GM21723 (cell line): ENCODE data around the gene RNASE9.
"Not testable (repeated sequence)": the region's sequence is repeated elsewhere in the genome, so short reads cannot be mapped to it uniquely, and the experiment has no call there.

Experiments
- ATAC-seq: cut with Tn5 transposase; IDR thresholded peaks from one replicate; pipeline ENCODE4 v1.9.1; 2021; ENCODE audit warnings: mild to moderate bottlenecking, moderate library complexity; ENCODE audit not compliant: unreplicated experiment

Gene RNASE9

DNA sequence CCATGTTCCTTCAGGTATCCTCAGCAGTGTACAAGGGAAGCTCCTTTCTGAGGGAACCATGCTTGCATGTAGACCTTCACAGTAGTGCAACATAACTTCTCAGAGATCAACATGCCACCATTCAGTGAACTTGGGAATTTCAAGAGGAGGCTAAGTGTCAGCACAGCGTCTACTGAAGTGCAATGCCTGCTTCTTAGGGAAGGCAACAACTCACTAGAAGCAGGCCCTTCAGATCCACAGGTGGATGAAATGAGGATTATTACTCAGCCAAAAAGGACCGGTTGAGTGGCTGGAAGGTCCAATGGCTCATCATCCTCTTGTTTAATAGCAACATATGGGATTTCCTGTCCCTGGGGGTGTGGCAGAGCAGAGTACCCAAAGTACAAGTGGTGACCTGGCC is 36.8 kb downstream of the RNASE9 start:
- ATAC-seq: no peak

DNA sequence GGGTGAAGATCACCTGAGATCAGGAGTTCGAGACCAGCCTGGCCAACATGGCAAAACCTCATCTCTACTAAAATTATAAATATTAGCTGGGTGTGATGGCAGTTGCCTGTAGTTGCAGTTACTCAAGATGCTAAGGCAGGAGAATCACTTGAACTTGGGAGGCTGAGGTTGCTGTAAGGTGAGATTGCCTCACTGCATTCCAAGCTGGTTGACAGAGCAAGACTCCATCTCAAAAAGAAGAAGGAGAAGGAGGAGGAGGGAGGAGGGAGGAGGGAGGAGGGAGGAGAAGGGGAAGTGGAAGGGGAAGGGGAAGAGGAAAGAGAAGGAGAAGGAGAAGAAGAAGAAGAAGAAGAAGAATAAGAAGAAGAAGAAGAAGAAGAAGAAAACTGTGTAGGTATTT is 38.5 kb downstream of the RNASE9 start:
- no peak for ATAC-seq

DNA sequence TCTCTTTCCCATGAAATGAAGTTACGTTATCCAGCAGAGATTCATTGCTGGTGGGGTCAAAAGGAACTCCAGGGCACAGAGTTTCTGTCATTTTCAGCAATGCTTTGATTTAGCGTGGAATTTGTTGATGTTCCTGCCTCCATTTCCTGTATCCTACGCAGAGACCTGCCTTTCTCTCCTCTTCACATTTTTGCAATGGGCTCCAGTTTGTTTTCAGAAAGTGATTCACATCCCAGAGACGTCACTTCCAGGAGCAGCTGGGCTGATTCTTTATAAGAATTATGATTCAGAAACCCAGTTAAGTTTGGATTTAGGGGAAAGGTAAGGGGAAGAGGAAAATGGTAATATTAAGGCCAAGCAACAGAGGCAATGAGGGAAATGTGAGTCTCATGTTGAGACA is 43.9 kb downstream of the RNASE9 start:
- no peak for ATAC-seq

DNA sequence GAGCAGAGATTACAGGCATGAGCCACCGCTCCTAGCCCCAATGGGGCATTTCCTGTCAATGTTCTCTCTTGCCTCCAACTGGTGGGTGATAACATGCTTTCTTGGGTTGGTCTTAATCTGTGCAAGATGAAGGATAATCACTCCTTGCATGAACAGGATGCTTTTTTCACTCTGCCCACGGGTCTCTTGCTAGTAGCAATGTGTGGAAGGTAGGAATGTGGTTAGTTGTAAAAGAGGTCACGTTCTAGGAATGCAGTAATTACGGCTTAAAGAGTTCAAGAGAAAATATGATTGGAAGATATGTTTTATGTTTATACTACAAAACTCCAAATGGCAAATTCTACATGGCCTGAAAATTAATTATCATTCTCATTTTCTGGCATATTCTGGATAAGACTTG is 45.0 kb downstream of the RNASE9 start:
- ATAC-seq: no peak

DNA sequence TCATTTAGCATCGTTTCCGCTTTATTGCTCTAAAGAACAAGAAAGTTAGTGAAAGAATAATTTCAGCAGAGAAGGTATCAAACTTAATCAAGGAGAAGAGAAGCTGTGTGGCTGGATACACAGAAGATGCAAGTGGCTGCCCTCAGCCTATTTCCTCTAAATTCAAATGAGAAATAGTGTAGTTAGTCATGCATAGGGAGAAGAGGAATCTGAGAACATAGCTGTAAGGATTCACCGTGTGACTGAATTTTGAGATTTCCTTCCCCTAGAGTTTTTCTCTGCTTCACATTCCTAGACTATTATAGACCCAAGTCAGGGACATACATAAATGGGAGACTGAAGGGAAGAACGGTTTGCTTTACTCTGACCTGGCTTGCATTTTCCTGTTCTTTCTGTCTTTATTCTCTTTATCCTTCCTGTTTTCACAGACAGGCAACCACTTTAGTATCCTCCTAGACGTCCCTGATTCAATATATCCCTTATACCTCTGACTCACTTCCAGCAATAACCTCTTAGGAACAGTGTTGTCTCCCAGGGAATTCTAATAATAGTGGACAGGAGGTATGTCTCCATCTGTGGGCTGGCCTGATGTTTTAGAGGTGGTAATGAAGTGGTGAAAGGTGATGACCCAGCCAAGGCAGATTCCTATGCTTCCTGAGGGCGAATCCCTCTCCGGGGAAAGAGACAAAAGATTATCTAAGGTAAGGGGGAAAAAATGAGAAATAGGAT is 48.5 kb downstream of the RNASE9 start:
- ATAC-seq: no peak

DNA sequence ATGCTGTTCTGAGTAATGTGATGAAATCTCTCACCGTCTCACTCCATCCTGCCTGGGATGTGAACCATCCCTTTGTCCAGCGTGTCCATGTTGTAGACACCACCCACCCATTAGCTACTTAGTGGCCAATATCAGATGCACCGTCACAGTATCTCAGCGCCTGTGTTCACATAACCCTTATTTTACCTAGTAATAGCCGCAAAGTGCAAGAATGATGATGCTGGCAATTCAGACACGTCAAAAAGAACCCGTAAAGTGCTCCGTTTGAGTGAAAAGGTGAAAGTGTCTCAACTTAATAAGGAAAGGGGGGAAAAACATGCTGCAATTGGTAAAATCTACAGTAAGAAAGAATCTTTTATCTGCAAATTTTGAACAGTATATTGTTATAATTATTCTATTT is 52.5 kb downstream of the RNASE9 start:
- no peak for ATAC-seq

DNA sequence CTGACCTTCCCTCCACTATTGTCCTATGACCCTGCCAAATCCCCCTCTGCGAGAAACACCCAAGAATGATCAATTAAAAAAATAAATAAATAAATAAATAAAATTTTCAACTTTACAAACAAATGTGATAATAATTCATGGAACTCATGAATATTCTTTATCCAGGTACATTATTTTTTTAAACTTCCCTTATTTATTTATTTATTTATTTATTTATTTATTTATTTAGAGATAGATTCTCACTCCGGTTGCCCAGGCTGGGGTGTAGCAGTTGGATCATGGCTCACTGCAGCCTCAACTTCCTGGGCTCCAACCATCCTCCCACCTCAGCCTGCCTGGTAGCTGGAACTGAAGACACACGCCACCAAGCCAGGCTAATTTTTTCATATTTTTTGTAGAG is 53.3 kb downstream of the RNASE9 start:
- ATAC-seq: not testable (repeated sequence)

DNA sequence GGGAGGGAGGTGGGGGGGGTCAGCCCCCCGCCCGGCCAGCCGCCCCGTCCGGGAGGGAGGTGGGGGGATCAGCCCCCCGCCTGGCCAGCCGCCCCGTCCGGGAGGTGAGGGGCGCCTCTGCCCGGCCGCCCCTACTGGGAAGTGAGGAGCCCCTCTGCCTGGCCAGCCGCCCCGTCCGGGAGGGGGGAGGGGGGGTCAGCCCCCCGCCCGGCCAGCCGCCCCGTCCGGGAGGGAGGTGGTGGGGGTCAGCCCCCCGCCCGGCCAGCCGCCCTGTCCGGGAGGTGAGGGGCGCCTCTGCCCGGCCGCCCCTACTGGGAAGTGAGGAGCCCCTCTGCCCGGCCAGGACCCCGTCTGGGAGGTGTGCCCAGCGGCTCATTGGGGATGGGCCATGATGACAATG is 54.1 kb downstream of the RNASE9 start:
- ATAC-seq: not testable (repeated sequence)

DNA sequence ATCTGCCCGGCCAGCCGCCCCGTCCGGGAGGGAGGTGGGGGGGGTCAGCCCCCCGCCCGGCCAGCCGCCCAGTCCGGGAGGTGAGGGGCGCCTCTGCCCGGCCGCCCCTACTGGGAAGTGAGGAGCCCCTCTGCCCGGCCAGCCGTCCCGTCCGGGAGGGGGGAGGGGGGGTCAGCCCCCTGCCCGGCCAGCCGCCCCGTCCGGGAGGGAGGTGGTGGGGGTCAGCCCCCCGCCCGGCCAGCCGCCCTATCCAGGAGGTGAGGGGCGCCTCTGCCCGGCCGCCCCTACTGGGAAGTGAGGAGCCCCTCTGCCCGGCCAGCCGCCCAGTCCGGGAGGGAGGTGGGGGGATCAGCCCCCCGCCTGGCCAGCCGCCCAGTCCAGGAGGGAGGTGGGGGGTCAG is 54.6 kb downstream of the RNASE9 start:
- not testable (repeated sequence) for ATAC-seq
